Activated T-cell treated with anti-CD3 and anti-CD28 coated beads for 4 hours (primary cell): Measurements from ENCODE around the gene DGKZ.

ENCODE experiments used
- DNase-seq: peaks from one replicate; pipeline ENCODE4 v3.0.0-alpha.2; 2020

The DGKZ gene

DNA sequence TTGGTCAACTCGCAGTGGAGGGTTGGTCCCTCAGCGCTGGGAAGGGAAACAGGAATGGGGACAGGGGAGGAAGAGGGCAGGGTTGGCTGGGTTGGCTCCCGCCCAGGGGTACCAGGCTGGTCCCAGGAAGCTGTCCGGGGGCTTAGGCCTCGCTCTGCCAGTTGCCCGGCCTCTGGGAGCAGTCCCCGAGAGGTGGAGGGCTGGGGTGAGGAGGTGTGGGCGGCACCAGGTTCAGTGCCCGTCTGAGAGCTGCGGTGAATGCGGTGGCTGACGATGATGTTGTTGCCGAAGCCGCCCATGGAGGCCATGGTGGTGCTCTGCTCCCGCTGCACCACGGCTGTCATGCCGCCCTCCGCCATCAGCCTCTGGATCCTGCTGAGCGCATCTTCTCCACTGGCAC, 50.3 kb downstream of the DGKZ start:
- no peak for DNase-seq

DNA sequence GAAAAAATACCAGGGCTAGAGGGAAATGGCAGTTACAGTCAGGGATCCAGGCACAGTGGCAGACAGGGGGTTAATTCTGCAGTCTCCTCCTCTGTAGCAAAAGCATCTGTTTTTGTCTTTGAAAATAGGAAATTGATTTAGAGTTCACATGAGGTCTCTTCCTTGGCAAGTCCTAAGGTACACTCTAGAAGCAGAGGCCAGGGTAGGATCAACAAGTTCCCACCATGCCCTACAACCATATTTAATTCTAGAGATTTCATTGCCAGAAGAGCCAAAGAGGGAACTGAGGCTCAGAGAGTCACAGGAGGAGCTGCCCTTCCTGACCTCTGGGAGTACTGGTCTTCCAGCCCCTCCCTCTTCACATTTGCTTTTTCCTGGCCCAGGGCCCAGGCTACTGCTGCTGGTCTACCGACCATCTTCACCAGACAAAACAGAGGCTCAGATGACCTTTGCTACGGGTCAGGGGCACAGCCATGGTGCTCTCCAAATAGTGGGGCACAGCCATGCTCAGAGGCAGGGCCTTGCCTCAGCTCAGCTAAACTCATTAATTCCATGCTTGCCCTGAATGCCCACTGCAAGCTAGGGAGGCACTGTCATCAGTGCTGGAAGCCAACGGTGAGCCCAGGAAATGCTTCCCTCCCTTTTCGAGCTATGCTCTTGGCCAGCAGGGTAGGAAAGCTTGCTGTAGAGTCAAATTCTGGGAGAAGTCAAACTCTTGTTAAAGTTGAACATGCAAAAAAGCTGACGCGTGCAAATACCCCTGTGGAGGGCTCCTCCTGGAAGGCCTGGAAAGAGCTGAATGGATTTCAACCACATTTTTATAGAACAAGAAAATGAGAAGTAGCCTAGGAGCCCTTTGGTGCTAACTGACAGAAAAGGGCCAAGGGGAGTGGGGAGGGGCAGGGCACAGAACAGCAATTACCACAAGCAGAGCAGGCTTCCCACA, 56.0 kb downstream of the DGKZ start:
- no peak for DNase-seq

DNA sequence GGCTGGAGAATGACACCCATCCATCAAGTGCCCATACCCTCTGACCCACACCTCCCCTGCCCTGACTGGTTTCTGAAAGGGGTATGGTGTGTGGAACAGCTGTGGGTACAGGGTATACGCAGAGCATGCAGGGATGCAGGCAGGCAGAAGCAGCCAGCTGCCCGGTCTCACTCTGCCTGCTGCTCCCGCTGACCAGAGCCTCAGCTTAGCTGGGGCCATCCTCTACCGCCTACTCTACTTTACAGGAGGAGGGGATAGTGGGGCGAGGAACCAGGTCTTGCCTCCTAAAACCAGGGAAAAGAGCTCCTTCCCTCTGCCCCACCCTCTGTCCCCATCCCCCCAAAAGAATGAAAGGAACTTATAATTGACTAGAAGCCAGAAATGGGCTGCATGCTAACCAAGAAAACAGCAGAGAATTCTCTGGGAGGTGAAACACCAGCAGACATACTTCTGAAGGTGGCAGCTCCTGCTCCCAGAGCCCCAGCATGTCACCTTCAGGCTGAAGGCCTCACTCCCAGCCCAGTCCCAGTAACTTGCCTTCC, 57.3 kb downstream of the DGKZ start:
- DNase-seq: no peak

GRCh38 chr11:46407635-46408034, 60.4 kb downstream of the DGKZ start:
- DNase-seq: no peak

DNA sequence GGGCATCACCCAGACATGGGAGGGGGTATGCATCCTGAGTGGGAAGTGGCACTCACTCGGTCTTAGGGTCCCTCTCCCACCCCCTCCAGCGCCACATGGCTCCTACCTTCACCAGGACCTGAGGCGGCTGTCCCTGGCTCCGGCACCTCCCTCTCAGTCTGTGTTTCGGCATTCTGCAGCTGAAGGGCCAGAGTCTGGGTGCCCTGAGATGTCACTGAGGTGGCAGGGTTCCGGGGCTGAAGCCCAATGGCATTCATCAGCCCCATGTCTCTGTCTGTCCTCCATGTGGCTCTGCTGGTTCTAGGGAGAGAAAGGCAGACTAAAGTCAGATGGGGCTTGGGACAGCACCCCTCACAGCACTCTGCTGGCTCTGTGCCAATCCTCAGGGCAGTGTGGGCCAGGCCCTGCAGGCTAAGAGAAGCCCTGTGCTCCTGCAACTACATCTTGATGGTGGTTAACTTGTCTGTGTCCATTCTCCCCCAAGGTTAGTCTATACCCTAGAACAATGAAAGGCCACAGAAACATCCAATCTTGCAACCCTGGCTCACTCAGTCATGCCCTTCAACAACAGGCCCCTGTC, 61.2 kb downstream of the DGKZ start:
- DNase-seq: no peak

GRCh38 chr11:46410021-46410420, 62.8 kb downstream of the DGKZ start:
- DNase-seq: no peak

GRCh38 chr11:46413760-46414465, 66.7 kb downstream of the DGKZ start:
- no peak for DNase-seq

GRCh38 chr11:46414466-46414796, 67.2 kb downstream of the DGKZ start:
- no peak for DNase-seq

GRCh38 chr11:46414879-46415278, 67.6 kb downstream of the DGKZ start:
- DNase-seq: no peak

DNA sequence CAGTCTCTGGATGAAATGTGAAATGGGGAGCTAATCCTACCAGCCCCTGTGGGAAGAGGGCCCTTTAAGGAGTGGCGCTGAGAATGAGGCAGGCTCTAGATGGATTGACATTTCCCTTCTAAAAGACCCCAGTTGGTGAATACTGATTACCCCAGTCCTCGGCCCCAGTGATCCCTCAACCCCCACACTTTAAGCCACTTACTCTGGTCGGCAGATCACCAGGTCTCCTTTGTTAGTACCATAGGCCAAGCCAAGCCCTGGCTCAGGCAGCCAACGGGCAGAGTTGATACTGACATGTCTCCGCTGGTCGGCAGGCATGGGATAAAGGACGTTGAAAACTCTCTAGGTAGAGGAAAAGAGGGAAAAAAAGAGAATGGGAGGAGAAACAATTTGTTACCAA, 70.4 kb downstream of the DGKZ start:
- no peak for DNase-seq

GRCh38 chr11:46418751-46419150, 71.5 kb downstream of the DGKZ start:
- no peak for DNase-seq

- no peak for DNase-seq
These were observed 73.2 kb downstream of the DGKZ start for GRCh38 chr11:46420513-46420912.

GRCh38 chr11:46421257-46421880, 74.1 kb downstream of the DGKZ start:
- no peak for DNase-seq

DNA sequence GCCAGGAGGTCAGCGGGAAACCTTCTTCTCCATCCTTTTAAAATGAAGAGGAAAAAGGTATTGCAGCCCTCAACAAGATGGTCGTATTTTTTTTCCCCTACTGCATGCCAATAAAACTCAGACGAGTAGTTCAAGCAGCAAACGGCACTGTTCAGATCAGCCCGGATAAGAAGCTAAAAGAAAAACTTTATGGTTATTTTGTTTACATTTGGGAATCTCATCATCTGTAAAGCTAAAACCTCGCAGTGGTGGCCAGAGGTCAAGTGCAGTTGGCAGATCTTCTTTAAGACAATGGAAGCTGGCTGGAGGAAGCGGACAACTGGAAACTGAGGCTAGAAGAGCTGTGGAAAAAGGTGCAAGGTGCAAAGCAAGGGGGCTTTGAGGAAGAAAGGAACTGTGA, 75.3 kb downstream of the DGKZ start:
- DNase-seq: no peak

GRCh38 chr11:46426233-46426991, 79.1 kb downstream of the DGKZ start:
- no peak for DNase-seq

DNA sequence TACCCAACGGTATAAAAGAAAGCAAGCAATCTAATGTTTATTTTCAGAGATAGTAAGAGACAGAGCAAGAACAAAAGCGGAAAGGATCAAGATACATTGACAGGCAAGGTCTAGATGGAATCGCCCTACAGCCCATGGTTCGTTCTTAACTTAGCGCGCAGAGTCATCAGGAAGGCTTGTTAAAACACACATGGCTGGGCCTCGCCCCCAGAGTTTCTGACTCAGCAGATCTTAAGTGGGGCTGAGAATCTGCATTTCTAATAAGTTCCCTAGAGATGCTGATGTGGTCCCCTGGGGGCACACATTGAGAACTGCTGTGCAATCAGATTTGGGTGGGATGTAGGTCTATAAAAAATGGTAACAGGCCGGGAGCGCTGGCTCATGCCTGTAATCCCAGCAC, 80.1 kb downstream of the DGKZ start:
- no peak for DNase-seq

GRCh38 chr11:46429717-46430116, 82.5 kb downstream of the DGKZ start:
- no peak for DNase-seq
